ENCODE measurements around the gene UNC5B.

- TF ChIP-seq CTCF (IDR thresholded peaks at IDR 0.05; ENCODE audit: insufficient read depth, low read length) (no peak), POLR2AphosphoS5 (IDR thresholded peaks at IDR 0.05; ENCODE audit: low read depth) (no peak), GABPA (IDR thresholded peaks at IDR 0.05; ENCODE audit: low read depth) (no peak)
These were observed 27.8 kb downstream of the UNC5B start for GRCh38 chr10:71239946-71240795.
